Measurements from ENCODE around the gene DEDD2.

DEDD2 gene

DNA sequence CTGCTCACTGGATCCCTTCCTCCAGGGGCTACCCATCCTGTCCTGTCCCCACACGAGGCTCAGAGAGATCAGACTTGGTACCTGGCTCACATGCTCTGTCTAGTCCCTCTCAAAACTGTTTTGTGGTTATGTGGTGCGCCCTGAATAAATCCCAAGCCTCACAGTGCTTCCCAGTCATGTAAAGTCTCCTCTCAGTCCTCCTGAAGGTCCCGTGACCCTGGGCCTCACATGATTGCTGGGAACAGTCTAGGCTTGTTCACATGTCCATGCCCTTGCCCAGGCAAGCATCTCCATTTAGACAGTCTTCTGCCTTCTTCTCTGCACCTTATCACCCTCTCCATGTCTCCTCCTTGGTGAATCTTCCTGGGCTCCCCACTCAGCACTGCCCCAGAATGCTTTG is 49.3 kb downstream of the DEDD2 start:
- no peak for DNase-seq

DNA sequence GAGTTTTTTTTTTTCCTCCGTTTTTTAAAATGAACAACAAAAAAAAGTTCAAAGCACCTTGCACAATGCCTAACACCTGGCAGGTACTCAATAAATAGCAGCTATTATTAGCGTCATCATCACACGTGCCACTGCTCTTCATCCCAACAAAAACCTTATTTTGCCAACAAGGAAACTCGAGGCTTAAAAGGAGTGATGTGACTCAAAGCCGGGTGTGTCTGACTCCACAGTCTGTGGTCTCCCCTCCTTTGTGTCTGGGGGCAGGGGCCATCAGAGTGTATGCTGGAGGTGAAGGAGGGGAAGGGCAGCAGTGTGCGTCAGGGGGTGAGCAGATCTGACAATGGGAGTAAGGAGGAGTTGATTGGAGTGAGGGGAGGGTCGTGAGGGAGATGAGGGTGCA is 51.2 kb downstream of the DEDD2 start:
- DNase-seq: peak; percentile 10

DNA sequence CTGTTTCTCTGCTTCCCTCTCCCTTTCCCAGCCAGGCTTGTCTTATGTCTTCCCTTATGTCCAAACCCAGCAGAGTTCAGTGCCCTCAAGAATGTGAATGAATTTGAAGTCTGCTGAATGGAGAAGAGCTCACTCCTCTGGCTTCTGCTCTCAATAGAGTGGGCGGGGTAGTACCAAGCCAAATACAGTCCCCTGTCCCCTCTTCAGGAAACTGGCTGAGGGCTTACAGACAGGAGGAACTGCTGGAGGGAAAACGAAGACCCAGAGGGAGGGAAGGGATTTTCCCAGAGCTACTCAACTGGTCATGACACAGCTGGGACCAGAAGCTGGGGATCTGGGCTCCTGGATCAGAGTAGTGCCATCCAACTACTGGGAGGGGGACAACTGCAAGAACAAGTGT is 52.3 kb downstream of the DEDD2 start:
- DNase-seq: no peak

DNA sequence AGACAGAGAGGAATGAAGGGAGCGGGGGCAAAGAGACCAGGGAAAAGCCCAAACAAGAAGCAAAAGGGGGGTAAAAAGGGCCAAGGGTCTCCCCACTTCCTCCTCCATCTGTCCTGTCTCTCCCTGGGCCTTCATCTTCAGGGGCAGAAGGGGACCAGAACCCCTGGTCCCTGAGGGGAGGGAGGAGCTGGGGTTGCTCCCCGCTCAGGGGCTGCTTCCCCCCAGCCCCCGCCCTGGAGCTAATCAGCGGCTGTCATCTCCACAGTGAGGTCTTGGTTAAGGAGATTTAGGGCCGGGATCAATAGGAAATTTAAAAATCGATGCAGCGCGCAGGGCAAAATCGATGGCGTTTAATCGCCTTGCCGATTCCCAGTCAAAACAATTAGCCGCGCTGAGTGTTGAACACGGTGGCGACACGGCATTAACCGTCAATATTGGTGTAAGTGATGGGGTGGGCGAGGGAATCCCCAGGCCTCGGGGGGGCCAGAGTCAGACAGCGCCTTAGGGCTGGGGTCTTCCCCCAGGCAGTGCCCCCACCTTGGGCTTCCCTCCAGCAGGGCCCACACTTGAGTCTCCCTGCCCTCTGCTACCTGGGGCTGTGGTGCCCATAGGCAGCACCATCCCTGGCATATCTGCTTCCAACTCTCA is 55.7 kb downstream of the DEDD2 start:
- DNase-seq: no peak

DNA sequence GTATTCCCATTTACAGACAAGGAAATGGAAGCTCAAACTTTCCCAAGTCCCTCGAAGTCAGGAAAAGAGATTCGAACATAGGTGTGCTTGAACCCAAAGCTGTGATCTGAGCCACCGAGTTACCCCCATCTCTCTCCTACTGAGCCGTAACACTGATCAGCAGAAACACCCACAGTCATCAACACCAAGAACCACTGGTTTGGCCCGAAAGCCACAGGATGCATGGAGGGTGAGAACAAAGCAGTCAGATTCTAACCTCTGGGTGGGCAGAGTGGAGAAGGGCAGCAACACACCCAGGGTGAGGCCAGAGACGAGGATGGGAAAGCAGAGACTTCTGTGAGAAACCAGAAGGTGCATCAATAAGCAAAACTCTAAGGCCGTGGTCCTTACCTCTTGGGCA is 57.5 kb downstream of the DEDD2 start:
- DNase-seq: no peak

DNA sequence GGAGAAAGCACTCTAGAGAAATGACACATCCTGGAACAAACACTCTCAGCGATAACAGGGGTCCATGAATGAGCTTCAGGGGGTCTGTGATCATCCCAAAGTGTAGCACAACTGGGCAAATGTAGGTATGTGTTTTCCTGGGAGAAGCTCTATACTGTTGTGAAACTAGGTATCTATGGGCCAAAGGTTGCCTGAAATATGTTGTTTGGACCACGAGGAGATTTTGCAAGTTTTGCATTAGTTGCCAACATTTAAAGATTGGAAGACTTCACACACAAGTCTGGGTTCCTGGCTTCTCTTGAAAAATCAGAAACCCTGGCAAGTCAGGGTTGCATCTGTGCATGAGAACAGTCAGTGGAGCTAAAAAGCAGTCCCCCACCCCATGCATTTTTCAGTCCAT is 58.6 kb downstream of the DEDD2 start:
- no peak for DNase-seq

DNA sequence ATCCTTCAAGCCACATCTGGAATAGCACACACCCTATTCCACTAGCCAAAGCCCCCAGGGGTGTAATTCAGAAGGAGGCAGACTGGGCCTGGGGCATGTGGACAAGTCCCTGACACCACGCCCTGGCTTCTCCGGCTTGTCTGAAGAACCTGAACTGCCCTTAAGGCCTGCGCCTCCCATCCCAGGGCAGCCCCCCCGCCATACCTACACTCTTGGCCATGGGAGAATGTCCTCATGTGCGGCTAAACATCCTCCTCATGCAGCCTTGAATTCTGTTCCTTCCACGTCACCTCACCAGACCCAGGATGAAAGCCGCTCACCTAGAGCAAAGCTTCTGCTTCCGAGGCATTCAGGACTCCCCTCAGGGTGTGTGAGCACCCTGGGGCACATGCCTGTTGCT is 60.9 kb downstream of the DEDD2 start:
- DNase-seq: no peak

DNA sequence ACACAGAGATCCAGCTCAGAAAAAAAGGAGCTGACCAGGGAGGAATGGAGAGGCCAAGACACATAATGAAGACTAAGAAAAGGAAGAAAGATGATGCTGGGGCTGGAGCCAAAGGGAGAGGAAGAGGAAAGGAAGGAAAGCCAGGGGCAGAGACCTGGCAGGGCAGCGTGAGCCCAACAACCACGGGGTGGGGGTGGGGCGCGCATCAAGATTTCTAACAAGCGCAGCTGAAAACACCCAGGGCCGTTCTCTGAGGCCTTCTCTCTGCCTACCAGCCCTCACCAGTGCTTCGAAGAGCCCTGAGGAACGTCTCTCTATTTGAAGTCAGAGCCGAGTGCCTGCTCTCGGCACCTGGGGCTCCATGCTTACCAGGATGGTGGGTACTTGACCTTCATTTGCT is 61.7 kb downstream of the DEDD2 start:
- no peak for DNase-seq

DNA sequence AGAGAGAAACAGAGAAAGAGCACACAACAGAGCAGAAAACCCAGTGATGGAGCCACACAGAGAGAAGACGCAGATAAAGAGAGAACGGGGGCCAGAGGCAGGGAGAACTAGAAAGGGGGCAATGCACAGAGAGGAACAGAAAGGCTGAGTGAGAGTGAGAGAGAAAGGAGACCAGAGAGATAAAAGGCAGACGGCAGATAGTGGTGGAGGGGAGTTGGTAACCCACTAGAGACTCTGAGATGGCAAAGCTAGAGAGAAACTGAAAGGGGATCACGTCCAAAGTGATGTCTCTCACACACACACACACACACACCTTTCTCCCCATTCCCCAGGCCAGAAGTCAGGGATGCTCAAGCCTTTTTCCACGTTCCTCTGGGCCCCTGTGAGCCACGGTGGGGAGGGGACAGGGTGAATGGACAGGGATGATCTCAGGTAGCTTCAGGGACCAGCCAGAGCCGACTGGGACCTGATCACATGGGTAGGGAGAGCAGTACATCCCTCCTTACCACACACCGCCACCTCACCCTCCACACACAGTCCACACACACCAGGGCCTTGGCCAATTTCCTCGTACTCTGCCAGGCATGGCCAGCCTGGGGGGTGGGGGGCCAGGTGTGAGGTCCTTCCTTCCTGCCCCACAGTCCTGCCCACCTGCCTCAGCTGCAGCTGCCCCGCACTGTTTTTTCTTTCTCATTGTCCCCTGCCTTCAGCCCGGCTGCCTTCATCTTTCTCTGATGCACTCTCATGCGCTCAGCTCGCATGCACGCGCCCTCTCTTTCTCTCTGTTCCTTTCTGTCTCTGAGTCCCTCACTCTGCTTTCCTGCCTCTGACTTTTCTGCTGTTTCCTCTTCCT is 62.8 kb downstream of the DEDD2 start:
- DNase-seq: no peak

DNA sequence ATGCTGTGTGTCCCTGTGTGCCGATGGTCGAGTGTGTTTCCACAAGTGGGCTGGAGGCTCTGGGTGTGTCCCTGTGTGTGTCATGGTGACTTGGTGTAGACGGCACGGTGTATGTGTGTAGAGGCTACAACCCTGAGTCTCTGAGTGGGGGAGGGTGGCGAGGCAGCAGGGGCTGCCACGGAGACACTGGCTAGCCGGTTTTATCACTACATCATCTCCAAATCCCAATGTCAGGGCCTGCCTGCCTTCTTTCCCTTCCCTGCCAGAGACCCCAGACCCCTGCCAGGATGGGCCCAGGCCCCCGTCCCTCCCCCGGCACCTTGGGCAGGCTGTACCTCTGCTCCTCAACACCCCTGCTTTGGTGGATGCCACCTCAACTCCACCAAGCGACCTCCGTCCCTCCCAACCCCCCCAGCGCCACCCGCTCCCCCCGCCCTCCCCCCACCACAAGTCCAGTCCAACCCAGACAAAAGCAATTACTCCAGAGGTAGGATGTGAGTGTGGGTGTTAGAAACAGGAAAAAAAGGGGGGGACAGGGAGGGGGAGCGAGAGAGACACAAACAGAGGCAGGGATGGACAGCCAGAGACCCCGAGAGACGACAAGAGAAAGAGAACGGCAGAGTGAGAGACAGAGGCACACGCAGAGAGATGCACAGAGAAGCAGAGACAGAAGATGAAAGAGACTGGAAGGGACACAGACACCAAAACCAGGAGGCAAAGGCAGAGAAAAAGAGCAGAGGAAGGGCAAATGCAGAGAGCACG is 63.6 kb downstream of the DEDD2 start:
- DNase-seq: no peak

DNA sequence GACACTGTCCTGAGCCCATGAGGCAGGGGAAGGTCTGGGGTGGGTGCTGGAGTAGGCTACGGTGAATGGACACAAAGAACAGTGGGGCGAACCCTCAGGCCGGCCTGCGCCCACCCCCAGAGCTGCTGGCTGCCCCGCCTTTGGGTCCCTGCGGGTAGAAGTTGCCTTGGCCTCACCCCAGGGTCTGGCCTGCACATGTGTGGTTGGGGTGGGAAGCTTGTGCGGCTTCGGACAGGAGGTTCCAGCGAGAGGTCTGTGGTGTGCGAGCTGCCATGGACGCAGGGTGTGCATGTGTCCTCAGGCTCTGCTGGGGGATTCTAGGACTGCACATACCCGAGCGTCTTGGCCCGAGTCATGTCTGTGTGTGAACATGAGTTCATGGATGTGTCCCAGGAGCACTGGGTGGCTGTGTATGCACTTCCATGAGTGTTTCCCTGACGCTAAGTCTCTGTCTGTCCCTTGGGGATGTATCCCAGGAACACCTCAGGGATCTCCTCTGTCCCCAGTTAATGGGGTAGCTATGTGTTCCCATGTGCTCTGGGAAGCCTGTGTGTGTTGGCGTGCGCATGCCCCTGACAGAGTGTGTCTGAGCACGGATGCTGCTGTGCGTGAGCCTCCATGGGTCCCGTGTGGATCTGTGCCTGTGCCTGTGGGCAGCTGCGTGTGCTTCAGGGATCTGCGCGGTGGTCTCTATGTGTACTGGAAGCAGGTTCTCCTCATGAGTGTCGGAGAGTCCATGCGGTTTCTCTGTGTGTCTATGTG is 64.4 kb downstream of the DEDD2 start:
- no peak for DNase-seq

DNA sequence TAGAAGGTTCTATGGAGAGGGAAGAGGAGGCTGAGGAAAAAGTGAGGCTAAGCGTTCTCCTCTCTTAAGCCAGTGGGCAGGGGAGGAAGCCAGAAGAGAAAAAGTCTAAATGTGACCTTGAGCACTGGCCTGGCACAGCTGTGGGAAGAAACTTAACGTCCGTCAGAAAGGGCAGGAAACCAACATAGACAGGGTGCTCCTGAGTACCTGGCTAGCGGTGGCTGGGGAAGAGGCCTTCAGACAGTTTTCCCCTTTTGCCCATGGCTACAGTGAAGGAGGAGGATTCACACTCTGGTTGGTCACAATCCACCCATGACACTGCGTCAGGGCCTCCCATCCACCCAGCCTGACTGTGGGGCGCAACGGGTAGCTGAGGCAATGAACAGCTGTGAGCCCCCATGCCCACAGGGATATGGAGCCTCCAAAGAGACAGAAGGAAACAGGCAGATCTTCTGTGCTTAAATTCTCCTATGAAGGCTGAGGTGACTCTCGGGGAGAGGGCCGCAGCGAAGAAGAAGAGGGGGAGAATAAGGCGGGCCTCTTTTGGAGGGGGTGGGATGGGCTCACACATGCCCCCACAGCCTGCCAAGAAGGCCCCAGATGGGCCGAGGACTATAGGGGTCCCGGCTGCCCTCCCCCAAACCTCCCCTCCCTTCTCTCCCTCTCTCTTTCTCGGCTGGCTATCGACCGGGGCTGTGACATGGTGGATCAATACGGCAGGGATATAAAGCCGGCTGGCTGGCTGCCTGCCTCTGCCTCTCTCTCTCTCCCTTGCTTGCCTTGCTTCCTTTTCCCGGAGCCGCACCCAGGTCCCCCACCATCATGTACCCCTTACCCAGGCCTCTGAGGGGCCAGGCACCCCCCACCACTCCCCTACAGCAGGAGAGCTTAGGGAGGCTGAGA is 65.4 kb downstream of the DEDD2 start:
- no peak for DNase-seq

DNA sequence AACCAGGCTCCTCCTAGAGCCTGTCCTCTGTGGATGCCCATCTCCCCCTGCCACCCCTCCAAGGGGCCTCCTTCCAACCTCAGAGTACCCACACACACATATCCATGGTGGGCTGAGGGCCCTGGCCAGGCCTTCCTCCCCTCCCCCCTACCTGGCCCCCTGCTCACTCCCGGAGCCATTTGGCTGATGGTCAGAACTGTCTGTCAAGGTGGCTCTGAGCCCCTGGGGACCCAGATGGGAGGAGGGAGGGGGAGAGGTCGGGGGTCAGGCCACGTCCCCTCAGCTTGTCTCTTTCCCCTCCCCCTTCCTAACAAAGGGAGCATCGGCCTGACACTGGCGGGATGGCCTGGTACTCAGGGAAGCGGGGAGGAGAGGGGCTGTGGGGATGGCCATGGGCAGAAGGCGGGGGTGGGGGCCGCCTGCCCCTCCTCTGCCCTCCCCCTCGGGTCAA is 66.5 kb downstream of the DEDD2 start:
- DNase-seq: no peak

DNA sequence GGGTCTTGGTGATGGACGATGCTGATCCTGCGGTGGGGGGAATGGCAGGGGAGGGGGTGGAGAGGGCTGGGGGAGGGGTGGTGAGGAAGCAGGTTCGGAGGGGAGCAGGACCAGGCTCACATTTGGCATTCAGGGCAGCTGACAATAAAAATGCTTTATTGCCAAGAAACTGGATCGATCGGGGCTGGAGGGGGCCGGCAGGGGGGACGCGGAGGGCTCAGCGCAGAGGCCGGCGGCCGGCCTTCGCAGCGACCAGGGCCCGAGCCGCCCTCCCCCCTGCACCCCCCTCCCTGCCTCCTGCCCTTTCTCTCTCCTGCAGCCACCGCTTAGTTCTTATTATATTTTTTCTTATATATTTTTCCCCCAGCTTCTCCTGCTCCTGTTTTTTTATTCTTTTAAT is 67.1 kb downstream of the DEDD2 start:
- DNase-seq: no peak

DNA sequence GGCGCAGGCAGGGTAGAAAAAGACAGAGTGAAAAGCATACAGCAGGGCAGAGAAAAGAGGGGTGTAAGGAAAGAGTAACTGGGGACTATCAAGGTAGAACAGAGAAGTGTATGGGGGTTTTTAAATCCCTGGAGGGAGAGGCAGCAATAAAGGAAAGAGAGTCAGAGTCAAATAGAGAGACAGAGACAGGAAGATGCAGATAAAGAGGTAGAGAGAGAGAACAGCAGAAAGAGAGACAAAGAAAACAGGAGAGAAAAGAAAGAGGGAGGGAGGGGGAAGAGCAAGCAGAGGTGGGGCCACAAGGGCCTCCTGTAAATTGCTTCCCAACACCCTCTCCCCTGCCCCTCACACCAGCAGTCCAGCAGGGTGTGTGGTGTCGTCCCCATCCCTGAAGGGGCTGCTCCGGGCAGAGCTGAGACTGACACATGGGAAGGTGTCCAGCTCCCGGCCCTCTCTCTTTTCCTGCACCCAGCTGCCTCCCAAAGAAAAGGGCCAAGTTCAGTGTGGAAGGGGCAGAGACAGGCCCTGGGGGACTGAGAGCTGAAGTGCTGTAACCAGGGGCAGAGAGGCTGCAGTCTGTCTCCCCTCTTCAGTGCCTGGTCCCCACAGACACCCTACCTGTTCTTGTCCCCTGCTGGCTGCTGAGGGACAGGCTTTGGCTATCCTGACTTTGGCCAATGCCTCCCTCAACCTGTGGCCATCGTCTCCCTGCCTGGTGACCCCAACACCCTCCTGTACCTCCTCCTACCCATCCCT is 67.9 kb downstream of the DEDD2 start:
- no peak for DNase-seq

All from NCI-H2171 treated with DMSO at 0.1 percent for 48 hours (cell line).